Ovary (tissue), 3 donors: ENCODE measurements around the gene XKR7.

Experiments used
- EP300 ChIP-seq: sonication (generic); formaldehyde crosslinking; IDR thresholded peaks from one replicate; pipeline ENCODE4 v1.6.1; 2017; ENCODE audit warnings: antibody characterized with exemption
- POLR2A ChIP-seq: fragments of 450-650 bp; IDR thresholded peaks from one replicate; pipeline ENCODE4 v1.6.1; 2017; ENCODE audit warnings: antibody characterized with exemption, mild to moderate bottlenecking, moderate library complexity
- TF ChIP-seq, protein P1 (sequence below), 3 donors: fragments of 450-650 bp in 2 of 3; fragments of 200-600 bp in 1 of 3; IDR thresholded peaks; one replicate each; pipeline versions ENCODE4 v1.5.1 to v1.8.0; 2016 to 2022; ENCODE audit warnings: antibody characterized with exemption in 3 of 3, mild to moderate bottlenecking in 1 of 3
- donor health status: DM: no; HTN: no; CAD: no.

- TF ChIP-seq, protein P1, sequence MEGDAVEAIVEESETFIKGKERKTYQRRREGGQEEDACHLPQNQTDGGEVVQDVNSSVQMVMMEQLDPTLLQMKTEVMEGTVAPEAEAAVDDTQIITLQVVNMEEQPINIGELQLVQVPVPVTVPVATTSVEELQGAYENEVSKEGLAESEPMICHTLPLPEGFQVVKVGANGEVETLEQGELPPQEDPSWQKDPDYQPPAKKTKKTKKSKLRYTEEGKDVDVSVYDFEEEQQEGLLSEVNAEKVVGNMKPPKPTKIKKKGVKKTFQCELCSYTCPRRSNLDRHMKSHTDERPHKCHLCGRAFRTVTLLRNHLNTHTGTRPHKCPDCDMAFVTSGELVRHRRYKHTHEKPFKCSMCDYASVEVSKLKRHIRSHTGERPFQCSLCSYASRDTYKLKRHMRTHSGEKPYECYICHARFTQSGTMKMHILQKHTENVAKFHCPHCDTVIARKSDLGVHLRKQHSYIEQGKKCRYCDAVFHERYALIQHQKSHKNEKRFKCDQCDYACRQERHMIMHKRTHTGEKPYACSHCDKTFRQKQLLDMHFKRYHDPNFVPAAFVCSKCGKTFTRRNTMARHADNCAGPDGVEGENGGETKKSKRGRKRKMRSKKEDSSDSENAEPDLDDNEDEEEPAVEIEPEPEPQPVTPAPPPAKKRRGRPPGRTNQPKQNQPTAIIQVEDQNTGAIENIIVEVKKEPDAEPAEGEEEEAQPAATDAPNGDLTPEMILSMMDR (IDR thresholded peaks at IDR 0.05), result no peak
- TF ChIP-seq EP300 (no peak), POLR2A (no peak)
These were observed 24.9 kb upstream of the XKR7 start for GRCh38 chr20:31943052-31943471.
